NCI-H226 (cell line): ENCODE results near the gene S100A11.
"Not testable (repeated sequence)": the region's sequence is repeated elsewhere in the genome, so short reads cannot be mapped to it uniquely, and the experiment has no call there.

Source experiments
- DNase-seq: peaks from one replicate; pipeline ENCODE4 v3.0.0-alpha.2; 2015

S100A11 gene

GRCh38 chr1:152036267-152037216, at the start of gene S100A11:
S100A11 (minus strand) TSS chr1:152037004; CDS start chr1:152036915, 89 bp downstream.
- peak; percentile 83 for DNase-seq

DNA sequence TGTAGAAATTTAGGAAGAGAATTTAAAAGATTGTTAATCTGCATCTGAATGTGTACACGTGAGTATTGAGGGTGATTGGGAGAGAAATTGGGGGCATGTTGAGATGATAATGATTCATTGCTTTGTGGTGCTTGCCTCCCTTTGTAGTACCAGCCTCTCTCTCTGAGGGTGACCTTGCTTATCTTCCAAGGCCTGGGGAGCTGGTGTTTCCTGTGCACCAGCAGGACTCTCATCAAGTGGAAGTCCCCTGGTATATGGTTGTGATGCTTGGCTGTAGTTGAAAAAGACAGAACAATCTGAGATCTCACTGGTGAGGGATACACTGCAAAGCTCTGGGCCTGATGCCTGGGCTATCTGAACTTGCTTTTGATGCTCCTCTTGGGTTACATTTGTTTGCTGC, 48.0 kb upstream of the S100A11 start:
- DNase-seq, result no peak

DNA sequence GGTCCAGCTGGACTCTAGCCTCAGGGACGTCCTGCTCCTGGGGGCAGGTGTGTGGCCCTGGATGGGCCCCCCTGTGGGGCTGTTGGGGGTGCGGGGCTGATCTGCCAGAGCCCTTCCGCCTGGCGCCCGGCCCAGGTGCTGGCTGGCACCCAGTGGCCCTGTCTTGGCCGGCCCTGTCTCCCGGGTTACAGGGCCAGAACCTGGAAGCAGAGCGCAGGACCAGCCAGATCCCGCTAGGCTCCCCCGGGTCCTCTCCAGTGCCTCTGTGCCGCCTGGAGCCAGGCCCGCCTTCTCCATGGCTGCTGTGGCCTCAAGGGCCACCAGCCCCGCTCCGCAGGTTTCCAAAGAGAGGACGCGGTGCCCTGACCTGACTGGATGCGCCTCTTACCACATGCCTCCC, 44.2 kb upstream of the S100A11 start:
- DNase-seq, result not testable (repeated sequence)

GRCh38 chr1:152080494-152080893, 43.7 kb upstream of the S100A11 start:
- not testable (repeated sequence) for DNase-seq

DNA sequence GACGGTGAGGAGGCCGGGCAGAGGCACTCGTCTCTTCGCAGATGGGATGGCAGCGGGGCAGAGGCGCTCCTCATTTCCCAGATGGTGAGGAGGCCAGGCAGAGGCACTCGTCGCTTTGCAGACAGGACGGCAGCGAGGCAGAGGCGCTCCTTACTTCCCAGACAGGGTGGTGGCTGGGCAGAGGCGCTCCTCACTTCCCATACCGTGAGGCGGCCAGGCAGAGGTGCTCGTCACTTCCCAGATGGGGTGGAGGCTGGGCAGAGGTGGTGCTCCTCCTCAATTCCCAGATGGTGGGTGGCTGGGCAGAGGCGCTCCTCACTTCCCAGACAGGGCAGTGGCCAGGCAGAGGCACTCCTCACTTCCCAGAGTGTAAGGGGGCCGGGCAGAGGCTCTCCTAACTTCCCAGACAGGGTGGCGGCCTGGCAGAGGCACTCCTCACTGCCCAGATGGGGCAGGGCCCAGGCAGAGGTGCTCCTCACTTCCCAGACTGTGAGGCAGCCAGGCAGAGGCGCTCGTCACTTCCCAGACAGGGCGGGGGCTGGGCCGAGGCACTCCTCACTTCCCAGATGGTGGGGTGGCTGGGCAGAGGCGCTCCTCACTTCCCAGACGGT, 42.1 kb upstream of the S100A11 start:
- no peak for DNase-seq

- no peak for DNase-seq
Observed at GRCh38 chr1:152072311-152072710, 35.5 kb upstream of the S100A11 start.

- DNase-seq, result no peak
Observed at GRCh38 chr1:152071123-152071522, 34.3 kb upstream of the S100A11 start.

GRCh38 chr1:152067929-152068328, 31.1 kb upstream of the S100A11 start:
- no peak for DNase-seq

DNA sequence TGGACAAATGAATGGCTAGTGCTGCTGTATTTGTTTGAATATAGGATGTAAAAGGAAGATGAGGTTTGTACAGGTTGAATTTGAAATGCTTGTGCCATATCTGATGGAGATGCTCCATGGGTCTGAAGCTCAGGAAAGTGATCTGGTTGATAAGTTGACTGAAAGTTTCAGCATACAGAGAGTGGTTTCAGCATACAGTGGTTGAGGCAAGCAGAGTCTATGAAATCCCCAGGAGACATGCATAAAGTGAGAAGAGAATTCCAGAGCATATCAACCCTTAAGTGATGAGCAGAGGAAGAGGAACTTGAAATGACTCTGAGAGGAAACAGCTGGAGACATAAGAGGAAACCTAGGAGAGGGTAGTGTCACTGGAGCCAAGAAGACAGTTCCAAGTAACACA, 30.3 kb upstream of the S100A11 start:
- no peak for DNase-seq

DNA sequence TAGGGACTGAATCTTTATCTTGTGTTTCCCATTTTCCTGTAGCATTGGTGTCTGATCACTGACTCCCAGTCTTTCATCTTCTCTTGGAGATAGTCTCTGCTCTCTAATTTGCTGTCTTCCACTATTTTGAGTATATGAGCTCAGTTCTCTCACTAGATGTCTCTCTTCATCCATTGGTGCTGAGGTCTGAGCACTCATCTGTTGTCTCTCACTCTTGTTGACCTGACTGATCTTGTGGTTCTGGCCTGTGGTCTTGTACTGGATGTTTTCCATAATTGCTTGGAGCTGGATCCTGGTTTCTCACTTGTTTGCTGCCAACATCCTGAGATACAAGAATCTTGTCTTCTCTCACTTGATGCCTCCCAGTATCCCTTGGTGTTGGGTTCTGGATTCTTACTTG, 25.1 kb upstream of the S100A11 start:
- DNase-seq, result no peak

DNA sequence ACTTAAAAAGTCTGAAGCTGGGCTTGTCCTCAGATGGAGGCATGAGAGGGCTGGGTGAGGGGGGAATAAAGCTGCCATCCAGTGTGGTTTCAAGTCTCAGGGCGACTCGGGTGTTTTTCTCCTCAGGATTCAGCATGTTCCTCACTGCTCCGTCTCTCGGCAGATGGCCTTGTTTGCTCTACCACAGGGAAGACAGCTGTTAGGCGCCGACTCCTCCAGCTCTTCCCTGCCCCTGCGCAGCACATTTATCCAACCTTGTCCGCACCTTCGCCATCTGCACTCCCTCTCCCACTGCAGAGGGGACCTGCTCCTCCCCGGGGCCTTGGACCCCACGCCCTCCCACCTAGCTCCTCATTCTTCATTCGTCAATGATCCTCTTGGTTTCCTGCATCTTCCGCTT, 16.6 kb upstream of the S100A11 start:
- DNase-seq, result no peak

DNA sequence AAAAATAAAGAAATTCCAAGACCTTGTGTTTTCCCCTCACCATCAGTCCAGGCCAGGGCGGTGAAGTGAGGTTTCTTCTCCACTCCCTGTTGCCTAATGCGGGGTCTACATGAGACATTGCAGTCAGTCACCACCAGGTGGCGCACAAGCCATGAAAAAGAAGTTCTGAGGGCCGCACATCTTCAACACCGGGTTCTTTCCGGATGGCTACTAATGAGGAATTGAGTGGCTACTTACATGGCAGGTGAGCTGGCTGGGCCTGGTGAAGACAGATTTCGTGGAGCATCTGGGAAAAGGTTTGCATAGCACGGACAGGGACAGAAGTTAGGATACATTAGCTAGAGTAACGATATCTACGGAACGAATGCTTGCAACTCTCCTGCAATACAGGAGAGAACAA, 15.8 kb upstream of the S100A11 start:
- peak; percentile 56 for DNase-seq

- no peak for DNase-seq
Observed at GRCh38 chr1:152050886-152051675, 14.3 kb upstream of the S100A11 start.

GRCh38 chr1:152049291-152050083, 12.7 kb upstream of the S100A11 start:
- DNase-seq, result peak; percentile 62

DNA sequence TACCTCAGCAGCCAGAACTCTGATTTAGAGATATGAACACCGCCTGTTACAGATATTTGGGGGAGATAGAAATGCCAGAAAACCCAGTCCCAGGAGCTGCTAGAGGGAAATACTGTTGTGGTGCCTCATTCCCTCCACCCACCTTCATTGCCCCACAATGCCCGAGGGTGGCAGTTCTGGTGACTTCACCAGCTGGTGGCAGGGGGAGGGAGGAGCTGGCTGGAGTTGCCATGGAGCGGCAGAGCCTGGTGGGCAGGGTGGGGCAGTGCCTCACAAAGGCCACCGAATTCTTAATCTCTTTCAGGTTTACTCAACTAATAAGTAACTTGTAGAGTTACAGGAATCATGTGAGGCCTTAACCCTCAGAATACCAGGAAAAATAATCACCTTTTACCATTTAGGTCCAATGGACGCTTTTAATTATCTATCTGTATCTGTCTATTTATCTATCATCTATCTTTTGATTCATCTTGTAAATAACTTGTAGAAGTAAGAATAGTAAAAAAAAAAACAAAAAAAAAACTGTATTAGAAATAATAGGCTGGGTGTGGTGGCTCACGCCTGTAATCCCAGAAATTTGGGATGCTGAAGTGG, 11.7 kb upstream of the S100A11 start:
- peak; percentile 81 for DNase-seq

GRCh38 chr1:152047730-152048415, 11.1 kb upstream of the S100A11 start:
- DNase-seq, result peak; percentile 100

- no peak for DNase-seq
Observed at GRCh38 chr1:152047413-152047729, 10.6 kb upstream of the S100A11 start.

- DNase-seq, result no peak
Observed at GRCh38 chr1:152044386-152044785, 7.6 kb upstream of the S100A11 start.

- DNase-seq, result no peak
Observed at GRCh38 chr1:152043870-152044269, 7.1 kb upstream of the S100A11 start.

- no peak for DNase-seq
Observed at GRCh38 chr1:152042030-152042429, 5.2 kb upstream of the S100A11 start.

DNA sequence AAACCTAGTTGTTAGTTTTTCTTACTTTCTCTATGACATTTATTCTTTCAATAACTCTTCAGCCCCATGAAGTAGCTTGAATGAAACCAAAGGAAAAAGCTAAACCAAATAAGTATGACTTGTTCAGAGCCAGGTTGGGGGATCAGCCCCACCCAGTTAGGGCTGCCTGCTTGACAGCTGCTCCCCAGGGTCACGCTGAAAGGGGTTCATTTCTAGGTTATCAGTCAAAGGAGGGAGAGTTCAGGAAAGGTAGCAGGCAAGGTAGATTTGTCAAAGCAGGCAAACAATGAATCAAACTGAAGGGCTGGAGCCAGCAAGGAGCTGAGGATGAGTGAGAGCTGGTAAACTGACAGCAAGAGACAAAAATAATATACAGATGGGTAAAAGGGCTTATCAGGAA, 3.1 kb upstream of the S100A11 start:
- no peak for DNase-seq

DNA sequence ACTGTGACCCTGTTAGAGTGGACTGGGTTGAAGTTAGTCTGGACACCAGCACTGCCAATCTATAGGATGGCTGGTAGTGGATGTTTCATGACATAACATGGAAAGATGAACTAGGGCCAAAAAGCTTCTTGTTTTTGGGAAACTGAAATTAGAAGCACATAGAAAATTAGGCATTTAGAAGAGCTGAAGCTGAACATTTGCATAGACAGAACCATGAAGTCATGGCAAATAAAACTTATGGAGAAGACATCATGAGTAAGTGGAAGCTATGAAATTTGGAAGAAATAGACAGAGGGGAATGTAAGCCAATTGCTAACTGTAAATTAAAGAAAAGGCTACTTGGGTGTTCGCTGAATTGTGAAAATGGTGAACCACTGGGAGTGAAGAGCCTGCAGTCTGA, 2.7 kb upstream of the S100A11 start:
- no peak for DNase-seq
